Endometrial microvascular endothelial cells (primary cell): ENCODE data around the gene FAM177B. TPM values are rescaled to one million over a fixed set of nuclear protein-coding genes. Genes with fewer than 3 reads are reported as not detected.
"Not testable (repeated sequence)": the region's sequence is repeated elsewhere in the genome, so short reads cannot be mapped to it uniquely, and the experiment has no call there.

Experiments used
- in situ Hi-C: cut with HindIII; loops from 2 replicates; pipeline ENCODE4 v1.10.0; 2017; ENCODE audit warnings: low sequenced_read_pairs, low pct_unique_long_range_greater_than_20kb; ENCODE audit errors: inconsistent ontology term
- total RNA-seq: library from RNA; depleted of rRNA; stranded (reverse); fragments of >200 nt; gene quantifications from one replicate; pipeline ENCODE4 v1.2.3, GENCODE V29; 2015; ENCODE audit errors: inconsistent ontology term

The FAM177B gene
- total RNA-seq, 1 donor from 2014 or later, result not detected

DNA sequence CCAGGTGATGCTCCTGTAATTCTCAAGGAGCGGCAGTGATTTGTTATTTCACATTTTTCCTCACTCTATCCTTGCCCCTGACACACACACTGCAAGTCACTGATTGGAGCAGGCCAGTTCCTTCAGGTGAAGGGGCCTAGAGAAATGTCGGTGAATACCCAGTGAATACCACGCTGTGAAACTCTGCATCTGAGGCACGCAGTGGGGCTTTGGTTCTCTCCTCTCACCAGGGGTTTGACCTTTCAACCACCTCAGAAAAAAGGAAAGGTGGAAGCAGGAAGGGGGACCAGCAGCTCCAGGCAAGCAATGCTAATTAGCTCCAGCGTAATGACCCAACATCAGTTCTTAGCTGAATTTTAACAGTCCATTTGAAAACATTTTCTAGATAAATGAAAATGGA lies 532 bp upstream of the FAM177B start:
- in situ Hi-C loops, result no loop called here

DNA sequence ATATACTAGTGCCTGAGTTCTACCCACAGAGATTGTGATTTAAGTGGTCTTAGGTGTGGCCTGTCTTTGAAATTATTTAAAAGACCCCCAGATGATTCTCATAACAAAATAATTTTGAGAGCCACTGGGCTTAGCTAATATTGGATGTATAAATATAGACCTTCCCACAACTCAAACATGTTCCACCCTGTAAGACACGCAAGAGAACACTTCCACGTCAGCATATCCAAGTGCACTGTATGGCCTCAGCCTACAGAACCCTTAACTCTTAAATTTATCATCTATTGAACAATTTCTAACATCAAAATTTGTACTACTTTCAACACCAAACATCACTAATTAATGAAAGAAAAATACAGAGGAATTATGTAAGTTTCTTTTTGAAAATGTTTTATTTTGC lies 2.5 kb downstream of the FAM177B start:
- in situ Hi-C loops, result no loop called here

DNA sequence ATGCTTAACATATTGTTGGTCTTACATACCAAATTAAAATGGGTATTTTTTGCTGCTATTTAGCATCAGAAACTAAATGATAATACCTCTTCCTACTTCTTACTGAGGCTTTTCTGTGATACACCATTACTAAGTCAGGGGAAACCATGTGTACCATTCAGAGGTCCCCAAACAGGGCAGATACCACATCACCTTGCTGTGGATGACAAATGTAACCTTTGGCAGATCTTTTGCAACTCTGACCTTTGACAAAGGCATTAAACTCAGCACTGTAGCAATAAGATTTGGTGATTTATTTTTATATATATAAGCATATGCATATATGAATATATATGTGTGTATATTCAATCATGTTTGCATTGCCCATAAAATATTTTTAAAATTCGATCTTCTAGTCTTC lies 2.9 kb downstream of the FAM177B start:
- in situ Hi-C loops, result no loop called here

DNA sequence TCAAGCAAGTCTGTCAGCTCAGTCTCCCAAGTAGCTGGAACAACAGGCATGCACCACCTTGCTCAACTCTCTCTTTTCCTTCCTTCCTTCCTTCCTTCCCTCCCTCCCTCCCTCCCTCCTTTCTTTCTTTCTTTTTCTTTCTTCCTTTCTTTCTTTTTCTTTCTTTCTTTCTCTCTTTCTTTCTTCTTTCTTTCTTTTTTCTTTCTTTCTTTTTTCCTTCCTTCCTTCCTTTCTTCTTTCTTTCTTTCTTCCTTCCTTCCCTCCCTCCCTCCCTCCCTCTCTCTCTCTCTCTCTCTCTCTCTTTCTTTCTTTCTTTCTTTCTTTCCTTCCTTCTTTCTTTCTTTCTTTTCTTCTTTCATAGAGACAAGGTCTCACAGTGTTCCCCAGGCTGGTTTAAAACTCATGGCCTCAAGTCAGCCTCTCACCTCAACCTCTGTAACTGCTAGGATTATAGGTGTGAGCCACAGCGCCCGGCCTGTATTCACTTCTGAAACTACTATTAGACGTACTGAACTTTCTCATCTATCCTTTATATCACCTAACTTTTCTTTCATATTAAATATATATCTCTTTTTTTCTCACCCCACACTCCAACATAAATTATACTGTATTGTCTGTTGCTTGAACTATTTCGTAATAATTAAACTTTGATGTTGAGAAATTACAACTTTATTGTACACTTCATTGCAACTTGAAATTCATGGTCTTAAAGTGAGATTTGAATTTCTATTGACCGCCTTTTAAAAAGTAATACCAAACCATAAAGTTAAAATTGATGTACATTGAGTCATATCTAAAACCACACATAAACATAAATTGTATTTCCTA lies 4.8 kb downstream of the FAM177B start:
- in situ Hi-C loops, result not testable (repeated sequence)

DNA sequence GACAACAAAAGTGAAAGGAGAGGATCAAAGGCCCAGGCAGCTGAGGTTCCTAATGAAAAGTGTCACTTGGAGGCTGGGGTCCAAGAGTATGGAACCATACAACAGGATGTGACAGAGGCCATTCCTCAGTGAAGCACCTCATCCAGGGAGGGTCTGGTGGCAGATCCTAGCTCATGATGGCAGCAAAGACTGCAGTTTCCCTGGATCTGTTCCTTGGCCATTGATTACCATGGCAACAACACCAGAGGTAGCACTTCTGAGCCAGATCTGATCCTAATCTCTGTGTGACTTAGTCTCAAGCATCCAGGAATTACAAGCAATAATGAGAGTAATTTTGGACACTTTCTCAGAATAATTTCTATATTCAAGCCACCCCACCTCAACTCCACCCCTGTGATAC lies 12.9 kb downstream of the FAM177B start:
- in situ Hi-C loops, result no loop called here

DNA sequence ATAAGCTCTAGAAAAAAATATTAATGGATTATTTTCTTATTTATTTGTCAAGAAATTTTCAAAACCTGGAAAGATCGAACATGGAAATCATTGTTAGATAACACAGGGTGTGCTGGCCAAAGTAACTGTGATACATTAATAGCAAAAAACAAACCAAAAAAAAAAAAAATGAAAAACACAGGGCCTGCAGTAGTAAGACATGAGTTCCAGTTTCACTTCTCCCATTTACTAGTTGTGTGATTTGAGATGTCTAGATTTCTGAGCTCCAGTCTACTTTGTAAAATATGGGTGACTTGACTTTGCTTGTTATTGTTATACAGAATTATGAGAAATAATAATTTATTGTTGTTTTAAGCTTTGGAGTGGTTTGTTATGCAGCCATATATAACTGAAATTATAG lies 13.6 kb downstream of the FAM177B start:
- in situ Hi-C loops, result no loop called here

DNA sequence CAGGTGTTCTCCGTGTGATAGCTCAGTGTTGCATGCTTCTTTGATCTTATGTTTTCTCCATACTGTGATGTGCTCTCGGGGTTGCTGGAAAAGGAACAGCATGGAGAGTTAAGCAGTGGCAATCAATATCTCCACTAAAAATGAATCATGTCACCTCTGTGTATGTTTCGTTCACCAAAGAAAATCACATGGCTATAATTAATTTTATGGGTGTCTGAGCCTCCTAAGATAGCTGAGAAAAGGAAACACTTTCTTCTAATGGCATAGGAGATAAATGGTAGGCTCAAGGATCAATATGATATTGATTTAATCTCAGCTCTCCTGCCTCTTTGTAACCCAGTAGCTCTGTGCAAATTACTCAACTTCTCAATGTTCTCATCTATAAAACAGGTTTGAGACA lies 14.3 kb downstream of the FAM177B start:
- in situ Hi-C loops, result no loop called here

DNA sequence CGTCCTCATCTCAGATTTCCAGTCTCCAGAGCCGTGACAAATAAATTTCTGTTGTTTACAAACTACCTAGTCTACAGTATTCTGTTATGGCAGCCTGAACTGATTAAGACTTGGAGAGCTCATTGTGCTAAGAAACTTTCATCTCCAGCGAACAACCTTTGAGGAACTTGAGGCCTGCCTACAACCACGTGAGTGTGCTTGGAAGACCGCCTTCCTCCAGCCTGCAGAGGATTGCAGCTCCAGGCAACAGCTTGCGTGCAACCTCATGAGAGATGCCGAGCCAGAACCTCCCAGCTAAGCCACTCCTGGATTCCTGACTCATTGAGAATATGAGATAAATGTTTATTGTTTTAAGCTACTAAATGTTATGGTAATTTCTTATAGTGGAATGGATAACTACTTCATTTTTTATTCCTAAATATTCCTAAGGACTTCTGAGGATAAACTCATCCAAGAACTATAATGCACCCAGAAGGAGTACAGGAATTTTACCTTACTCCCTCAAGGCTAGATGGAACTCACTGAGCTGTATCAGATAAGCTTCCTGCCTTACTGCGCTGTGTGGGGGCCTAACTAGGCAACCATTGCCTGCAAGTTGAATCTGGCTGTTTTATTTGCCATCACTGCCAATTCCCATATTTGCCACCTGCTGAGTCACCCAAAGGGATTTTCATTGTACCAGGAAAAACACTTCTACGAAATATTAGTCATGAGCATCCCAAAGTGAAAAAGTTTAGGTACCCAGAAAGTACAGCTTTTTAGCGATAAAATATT lies 17.6 kb downstream of the FAM177B start:
- in situ Hi-C loops, result no loop called here

DNA sequence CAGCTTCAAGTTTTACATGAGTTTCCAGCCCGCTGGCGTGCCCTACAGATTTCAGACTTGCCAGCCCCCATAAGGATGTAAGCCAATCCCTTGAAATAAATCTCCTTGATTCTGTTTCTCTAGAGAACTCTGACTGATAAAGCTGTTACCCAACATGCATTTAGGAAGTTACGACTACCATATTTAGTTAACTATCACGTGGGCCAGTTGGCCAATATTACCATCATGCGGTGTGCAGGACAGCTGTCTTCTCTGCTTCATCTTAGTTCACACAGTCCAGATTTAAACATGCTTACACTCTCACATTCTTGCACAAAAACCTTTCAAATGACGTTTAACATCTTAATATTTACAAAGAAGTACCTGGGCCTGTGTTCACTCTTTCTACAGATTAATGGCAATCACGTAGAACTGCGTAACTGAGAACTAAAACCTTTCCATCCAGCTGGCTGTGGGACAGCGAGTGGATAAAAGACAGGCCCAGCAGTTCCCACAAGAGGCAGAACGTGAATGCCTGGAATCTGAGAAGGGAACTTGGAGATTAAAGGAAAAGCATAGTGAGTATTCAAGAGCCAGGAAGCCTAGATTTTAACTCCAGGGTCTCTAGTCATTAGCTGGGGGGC lies 20.8 kb downstream of the FAM177B start:
- in situ Hi-C loops, result no loop called here

DNA sequence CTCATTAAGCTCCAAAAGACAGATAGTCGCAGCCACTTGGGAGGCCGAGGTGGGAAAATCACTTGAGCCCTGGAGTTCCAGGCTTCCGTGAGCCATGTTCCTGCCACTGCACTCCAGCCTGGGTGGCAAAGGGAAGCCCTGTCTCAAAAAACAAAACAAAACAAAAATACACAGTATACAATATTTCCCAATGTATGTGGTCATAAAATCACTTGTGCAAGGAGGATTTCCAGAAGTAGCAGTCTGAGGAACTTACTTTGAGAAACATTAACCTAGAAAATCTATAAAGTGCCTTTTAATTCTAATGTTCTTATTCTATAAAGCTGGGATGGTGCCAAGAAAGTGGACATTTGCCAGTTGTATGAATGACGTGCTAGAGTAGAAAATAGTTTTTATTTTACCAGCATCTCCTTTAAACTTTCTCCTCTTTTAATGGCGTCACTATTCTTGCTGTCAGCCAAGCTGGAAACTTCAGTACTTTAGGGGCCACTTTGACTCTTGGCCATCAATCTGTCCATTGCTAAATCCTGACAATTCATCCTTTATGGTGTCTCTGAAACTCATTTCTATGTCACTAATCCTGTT lies 22.5 kb downstream of the FAM177B start:
- in situ Hi-C loops, result no loop called here

DNA sequence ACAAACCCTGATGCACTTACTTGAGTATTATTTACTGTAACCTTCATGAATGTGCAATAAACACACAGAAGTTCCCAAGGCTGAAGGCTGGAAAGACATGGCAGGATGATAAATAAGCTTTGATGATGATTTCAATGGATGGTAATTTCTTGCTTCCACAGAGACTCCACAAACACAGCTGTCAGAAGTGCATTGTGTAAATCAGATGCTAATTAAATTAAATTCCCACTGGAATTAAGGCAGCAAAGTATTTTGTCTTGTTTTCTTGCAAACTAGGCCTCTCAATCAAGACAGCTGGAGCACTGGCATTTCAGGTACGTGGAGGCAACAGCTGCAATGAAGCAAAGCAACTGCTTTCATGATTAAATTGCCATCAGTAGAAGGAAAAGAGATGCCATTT lies 24.1 kb downstream of the FAM177B start:
- in situ Hi-C loops, result no loop called here

DNA sequence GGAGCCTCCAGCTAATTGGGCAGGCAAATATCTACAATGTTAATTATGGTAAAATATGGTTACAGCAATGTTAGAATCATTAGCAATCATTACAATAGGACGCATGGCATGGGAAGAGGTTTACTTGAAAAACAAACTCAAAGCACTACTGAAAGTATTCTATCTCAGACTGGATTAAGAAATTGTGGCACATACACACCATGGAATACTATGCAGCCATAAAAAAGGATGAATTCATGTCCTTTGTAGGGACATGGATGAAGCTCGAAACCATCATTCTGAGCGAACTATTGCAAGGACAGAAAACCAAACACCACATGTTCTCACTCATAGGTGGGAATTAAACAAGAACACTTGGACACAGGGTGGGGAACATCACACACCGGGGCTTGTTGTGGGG lies 25.2 kb downstream of the FAM177B start:
- in situ Hi-C loops, result not testable (repeated sequence)

DNA sequence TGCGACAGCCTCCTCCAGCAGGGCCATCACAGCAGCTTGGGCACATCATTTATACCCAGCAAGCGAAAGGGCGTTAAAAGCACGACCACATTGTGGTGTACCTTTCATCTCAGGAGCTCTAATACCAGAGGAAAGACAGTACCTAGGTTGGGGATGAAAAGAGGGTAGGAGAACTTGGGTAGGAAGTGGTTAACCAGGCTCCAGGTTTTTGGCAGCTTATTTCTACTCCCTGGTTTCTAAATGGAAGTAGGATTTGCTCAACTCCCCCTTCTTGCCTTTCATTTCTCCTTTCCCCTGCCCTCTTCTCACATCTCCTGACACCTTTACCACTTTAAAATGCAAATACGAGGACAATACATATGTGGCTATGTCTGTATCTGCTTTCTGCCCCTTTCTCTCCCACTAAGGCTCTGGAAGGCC lies 30.2 kb downstream of the FAM177B start:
- in situ Hi-C loops, result no loop called here

DNA sequence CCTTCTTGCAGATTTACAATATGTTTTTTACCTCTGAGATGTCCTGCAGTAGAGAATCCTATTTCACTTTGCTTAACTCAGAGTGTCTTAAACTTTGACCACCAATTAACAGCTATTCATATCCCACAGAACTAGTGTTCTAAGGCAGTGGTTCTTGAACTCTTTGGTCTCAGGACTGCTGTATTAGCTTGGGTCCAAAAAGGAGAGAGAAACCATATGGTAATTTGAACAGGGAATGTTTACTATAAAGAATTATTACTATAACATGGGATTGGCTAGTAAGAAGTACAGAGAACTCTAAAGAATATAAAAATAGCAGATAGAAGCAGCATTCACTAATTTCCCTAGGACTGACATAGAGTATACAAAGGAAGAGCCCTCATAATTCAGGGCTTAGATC lies 31.6 kb downstream of the FAM177B start:
- in situ Hi-C loops, result no loop called here

DNA sequence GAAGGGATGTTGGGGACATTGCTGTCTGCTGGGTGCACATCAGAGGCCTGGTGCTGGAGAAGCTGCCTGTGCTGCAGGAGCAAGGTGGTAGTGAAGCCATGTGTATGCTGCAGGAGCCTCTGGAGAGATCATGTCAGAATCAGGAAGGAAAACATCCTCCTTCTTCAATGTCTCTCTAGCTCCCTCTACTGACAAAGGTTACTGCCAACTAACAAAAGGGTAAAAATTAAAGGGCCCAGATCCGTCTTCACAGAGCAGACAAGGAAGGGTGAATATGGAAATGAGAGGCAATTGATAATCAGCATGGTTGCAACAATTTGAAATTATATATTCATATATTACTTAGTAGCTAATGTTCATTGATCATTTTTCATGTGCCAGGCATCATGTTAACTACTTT lies 32.2 kb downstream of the FAM177B start:
- in situ Hi-C loops, result no loop called here

DNA sequence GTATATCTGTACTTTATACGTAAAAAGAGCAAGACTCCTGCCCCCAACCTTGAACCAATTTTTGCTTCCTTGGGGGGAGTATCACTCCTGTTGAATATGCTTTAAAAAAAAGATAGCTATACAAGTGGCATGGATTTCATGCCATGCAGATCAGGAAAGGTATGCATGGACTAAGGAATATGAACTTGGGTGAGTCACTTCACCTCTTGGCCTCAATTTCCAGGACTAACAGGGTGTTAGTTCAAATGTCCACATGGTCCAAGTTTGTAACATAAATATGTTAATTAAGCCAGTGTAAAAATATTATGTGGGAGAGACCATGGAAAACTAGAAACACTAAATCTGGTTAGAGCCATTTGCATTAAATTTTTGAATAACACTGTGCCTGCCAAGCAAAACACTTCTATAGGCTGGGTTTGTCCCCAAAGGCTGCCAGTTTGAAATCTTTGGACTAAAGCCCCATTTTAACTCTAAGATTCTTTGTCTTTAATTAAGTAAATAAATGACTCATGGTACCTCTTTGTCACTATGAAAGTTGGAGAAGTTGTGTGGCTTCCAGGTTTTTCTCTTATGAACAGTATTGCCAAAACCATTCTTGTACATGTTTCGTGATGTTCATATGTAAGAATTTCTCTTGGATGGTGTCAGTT lies 33.1 kb downstream of the FAM177B start:
- in situ Hi-C loops, result no loop called here

DNA sequence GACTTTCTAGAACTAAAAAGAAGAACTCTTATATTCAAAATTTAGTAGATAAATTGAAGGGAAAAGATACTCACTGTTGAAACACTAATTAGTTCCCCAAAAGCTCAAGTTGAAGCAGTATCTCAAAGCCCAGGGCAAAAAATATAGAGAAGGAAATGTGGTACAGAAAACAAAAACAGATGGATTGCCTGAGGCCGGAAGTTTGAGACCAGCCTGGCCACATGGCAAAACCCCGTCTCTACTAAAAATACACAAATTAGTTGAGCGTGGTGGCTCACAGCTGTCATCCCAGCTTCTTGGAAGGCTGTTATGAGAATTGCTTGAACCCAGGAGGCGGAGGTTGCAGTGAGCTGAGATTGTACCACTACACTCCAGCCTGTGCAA lies 36.0 kb downstream of the FAM177B start:
- in situ Hi-C loops, result no loop called here

DNA sequence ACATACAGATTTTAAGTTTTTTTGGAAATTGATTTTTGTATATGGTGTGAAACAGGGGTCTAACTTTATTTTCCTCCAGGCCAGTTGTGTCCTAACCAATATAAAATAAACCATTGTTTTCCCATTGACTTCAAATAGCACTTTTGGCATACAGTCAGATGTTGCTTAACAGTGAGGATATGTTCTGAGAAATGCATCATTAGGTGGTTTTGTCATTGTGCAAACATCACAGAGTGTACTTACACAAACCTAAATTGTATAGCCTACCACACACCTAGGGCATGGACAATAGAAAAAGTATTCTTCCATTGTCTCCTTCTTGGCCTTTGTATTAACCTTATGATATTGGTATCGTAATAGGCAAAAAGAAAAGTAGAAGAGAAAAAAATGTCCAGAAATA lies 40.5 kb downstream of the FAM177B start:
- in situ Hi-C loops, result loop anchor here (25.0 kb wide), 1 partner anchor 310 kb away; no protein-coding TSS in a partner anchor

DNA sequence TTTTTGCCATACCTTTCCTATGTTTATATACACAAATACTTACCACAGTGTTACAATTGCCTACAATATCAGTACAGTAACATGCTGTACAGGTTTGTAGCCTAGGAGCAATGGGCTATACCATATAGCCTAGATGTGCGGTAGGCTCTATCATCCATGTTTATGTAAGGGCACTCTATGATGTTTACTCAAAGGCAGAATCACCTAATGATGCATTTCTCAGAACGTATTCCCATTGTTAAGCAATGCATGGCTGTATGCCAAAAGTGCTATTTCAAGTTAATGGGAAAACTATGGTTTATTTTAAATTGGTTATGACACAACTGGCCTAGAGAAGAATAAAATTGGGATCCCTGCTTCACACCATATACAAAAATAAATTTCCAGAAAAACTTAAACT lies 41.0 kb downstream of the FAM177B start:
- in situ Hi-C loops, result loop anchor here (25.0 kb wide), 1 partner anchor 309 kb away; no protein-coding TSS in a partner anchor
